ENCODE data around the gene LIX1L.

DNA sequence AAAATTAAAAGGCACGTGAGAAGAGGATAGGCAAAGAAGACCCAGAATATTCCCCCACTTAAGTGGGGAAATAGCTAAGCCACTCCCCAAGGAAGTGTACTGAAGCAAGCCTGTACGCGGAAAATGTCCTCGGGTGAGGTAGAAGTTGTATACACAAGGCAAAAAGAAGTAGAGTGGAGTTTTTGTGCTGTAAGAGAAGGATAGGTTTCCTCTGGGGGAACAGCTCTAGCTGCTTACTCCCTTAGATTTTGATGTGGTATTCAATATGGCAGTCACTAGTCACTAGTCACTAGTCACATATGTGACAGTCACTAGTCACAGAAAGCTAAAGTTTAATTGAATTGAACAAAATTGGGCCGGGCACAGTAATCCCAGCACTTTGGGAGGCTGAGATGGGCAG is 31.0 kb upstream of the LIX1L start:
- TF ChIP-seq, protein P1, sequence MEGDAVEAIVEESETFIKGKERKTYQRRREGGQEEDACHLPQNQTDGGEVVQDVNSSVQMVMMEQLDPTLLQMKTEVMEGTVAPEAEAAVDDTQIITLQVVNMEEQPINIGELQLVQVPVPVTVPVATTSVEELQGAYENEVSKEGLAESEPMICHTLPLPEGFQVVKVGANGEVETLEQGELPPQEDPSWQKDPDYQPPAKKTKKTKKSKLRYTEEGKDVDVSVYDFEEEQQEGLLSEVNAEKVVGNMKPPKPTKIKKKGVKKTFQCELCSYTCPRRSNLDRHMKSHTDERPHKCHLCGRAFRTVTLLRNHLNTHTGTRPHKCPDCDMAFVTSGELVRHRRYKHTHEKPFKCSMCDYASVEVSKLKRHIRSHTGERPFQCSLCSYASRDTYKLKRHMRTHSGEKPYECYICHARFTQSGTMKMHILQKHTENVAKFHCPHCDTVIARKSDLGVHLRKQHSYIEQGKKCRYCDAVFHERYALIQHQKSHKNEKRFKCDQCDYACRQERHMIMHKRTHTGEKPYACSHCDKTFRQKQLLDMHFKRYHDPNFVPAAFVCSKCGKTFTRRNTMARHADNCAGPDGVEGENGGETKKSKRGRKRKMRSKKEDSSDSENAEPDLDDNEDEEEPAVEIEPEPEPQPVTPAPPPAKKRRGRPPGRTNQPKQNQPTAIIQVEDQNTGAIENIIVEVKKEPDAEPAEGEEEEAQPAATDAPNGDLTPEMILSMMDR (optimal IDR thresholded peaks at IDR 0.05 in 1 of 3, IDR thresholded peaks at IDR 0.05 in 1 of 3, conservative IDR thresholded peaks at IDR 0.05 in 1 of 3; ENCODE audit: extremely low read depth in 1 of 3, insufficient read depth in 2 of 3, low read length in 3 of 3): no peak
- no peak for TF ChIP-seq EZH2 (IDR thresholded peaks at IDR 0.05; ENCODE audit: low read length)
